ENCODE measurements around the gene PDHX.
A peak's percentile ranks its signal among the peaks of the same experiment; 100 is the strongest.

The PDHX gene

DNA sequence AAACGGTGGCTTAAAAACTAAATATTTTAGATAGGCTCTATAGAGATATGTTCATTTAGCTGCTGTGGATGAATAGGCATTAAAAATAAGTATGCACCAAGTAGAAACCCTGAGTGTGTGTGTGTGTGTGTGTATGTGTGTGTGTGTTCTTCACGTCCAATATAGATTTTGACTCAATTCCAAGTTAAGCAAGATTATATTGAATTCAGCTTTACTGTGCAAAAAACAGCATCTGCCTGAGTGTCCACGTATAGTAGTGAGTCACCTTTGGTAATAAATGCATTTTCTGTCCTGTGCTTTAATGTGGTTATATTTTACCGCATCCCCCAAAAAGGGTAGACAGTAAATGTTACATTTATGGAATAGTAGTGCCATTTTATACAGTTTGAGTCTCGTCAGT lies 71.2 kb downstream of the PDHX start:
- H3K36me3 ChIP-seq (ENCODE audit: low read depth) = peaks cover 42% of the 10 kb centered on the region
- no peak overlapping the region for H3K27ac ChIP-seq (ENCODE audit: poor library complexity, severe bottlenecking)
- no peaks in the 10 kb centered on the region for H3K9me3 ChIP-seq (ENCODE audit: severe bottlenecking)
- ATAC-seq (ENCODE audit: low read depth) (no peak), DNase-seq (ENCODE audit: low spot score) (no peak)
- no peaks in the 10 kb centered on the region for H3K27me3 ChIP-seq (ENCODE audit: insufficient read depth, poor library complexity, severe bottlenecking)
- no peaks in the 10 kb centered on the region for H3K4me1 ChIP-seq (ENCODE audit: insufficient read depth, poor library complexity, severe bottlenecking)
- TF ChIP-seq, protein P1, sequence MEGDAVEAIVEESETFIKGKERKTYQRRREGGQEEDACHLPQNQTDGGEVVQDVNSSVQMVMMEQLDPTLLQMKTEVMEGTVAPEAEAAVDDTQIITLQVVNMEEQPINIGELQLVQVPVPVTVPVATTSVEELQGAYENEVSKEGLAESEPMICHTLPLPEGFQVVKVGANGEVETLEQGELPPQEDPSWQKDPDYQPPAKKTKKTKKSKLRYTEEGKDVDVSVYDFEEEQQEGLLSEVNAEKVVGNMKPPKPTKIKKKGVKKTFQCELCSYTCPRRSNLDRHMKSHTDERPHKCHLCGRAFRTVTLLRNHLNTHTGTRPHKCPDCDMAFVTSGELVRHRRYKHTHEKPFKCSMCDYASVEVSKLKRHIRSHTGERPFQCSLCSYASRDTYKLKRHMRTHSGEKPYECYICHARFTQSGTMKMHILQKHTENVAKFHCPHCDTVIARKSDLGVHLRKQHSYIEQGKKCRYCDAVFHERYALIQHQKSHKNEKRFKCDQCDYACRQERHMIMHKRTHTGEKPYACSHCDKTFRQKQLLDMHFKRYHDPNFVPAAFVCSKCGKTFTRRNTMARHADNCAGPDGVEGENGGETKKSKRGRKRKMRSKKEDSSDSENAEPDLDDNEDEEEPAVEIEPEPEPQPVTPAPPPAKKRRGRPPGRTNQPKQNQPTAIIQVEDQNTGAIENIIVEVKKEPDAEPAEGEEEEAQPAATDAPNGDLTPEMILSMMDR (IDR thresholded peaks at IDR 0.05; ENCODE audit: poor library complexity, severe bottlenecking) = no peak
- no peak overlapping the region for H3K4me3 ChIP-seq (ENCODE audit: severe bottlenecking)

DNA sequence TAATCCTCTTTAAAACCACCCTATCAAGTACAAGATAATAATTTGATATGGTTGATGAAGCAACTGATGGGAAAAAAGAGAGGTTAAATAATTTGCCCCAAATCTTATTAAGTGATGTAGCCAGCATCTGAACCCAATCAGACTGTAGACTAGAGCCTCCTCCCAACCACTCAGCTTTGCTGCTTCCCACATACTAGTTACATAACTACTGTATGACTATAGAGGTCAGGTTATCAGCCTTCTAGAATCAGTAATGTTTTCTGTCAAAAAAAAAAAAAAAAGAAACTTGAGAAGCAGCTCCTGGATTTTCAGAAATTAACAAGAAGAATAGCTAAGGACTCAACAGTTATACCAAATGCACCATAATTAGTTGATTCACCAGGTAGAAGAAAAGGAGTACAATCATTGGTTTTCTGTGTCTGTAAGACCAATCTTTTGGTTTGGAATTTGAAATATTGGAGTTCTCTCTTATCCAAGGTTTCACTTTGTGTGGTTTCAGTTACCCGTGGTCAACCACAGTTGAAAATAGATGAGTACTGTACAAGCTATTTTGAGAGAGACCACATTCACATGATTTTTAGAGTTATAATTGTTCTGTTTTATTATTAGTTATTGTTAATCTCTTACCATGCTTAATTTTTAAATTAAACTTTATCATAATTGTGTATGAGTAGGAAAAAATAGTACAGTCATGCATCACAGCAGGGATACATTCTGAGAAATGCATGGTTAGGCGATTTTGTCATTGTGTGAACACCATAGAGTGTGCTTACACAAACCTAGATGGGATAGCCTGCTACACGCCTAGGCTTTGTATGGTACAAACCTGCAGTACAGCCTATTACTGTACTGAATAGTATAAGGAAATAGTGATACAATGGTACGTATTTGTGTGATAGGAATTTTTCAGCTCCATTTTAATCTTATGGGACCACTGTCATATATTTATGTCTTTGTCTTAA lies 72.2 kb downstream of the PDHX start:
- Histone ChIP-seq H3K4me3 (ENCODE audit: severe bottlenecking) (no peak overlapping the region), H3K27ac (ENCODE audit: poor library complexity, severe bottlenecking) (no peak overlapping the region), H3K27me3 (ENCODE audit: insufficient read depth, poor library complexity, severe bottlenecking) (no peaks in the 10 kb centered on the region), H3K4me1 (ENCODE audit: insufficient read depth, poor library complexity, severe bottlenecking) (no peaks in the 10 kb centered on the region), H3K9me3 (ENCODE audit: severe bottlenecking) (no peaks in the 10 kb centered on the region), H3K36me3 (ENCODE audit: low read depth) (peaks cover 50% of the 10 kb centered on the region)
- DNase-seq (ENCODE audit: low spot score) (no peak), ATAC-seq (ENCODE audit: low read depth) (no peak)
- TF ChIP-seq, protein P1 (IDR thresholded peaks at IDR 0.05; ENCODE audit: poor library complexity, severe bottlenecking) = no peak

DNA sequence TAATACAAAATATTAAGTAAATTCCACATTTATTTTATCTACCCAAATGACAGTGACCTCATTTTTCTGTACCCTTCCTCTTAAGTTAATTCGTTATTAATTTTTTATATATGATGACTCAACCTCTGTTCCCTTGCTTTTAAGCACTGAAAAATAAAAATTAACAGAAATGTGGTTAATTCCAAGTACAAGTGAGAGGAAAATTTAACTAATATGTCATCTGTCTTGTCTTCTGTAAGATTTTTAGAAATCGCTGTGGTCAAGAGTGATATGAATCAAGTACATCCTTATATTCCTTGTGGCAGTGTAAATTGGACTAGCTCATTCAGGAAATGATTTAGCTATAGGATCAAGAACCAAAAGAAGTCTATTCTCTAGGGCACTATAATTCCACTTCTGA lies 74.5 kb downstream of the PDHX start:
- Histone ChIP-seq H3K27ac (ENCODE audit: poor library complexity, severe bottlenecking) (no peak overlapping the region), H3K27me3 (ENCODE audit: insufficient read depth, poor library complexity, severe bottlenecking) (no peaks in the 10 kb centered on the region), H3K9me3 (ENCODE audit: severe bottlenecking) (no peaks in the 10 kb centered on the region), H3K36me3 (ENCODE audit: low read depth) (peaks cover 35% of the 10 kb centered on the region), H3K4me3 (ENCODE audit: severe bottlenecking) (no peak overlapping the region), H3K4me1 (ENCODE audit: insufficient read depth, poor library complexity, severe bottlenecking) (no peaks in the 10 kb centered on the region)
- ATAC-seq (ENCODE audit: low read depth) (no peak), DNase-seq (ENCODE audit: low spot score) (no peak)
- TF ChIP-seq, protein P1 (IDR thresholded peaks at IDR 0.05; ENCODE audit: poor library complexity, severe bottlenecking) = no peak

DNA sequence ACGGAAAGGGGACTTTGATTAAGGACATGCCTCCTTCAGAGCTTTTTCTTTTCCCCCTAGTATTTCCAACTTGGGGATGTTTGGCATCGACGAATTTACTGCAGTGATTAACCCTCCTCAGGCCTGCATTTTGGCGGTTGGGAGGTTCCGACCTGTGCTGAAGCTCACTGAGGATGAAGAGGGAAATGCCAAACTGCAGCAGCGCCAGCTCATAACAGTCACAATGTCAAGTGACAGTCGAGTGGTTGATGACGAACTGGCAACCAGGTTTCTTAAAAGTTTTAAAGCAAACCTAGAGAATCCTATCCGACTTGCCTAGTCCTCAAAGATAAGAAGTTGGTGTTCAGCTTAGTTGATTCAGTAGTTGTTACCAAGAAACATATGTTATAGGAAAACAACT lies 78.4 kb downstream of the PDHX start:
- Histone ChIP-seq H3K4me1 (ENCODE audit: insufficient read depth, poor library complexity, severe bottlenecking) (peaks cover 13% of the 10 kb centered on the region), H3K36me3 (ENCODE audit: low read depth) (peaks cover 32% of the 10 kb centered on the region), H3K27ac (ENCODE audit: poor library complexity, severe bottlenecking) (no peak overlapping the region), H3K4me3 (ENCODE audit: severe bottlenecking) (no peak overlapping the region), H3K27me3 (ENCODE audit: insufficient read depth, poor library complexity, severe bottlenecking) (no peaks in the 10 kb centered on the region), H3K9me3 (ENCODE audit: severe bottlenecking) (no peaks in the 10 kb centered on the region)
- ATAC-seq (ENCODE audit: low read depth) = no peak
- DNase-seq (ENCODE audit: low spot score) = no peak
- TF ChIP-seq, protein P1 (IDR thresholded peaks at IDR 0.05; ENCODE audit: poor library complexity, severe bottlenecking) = no peak

DNA sequence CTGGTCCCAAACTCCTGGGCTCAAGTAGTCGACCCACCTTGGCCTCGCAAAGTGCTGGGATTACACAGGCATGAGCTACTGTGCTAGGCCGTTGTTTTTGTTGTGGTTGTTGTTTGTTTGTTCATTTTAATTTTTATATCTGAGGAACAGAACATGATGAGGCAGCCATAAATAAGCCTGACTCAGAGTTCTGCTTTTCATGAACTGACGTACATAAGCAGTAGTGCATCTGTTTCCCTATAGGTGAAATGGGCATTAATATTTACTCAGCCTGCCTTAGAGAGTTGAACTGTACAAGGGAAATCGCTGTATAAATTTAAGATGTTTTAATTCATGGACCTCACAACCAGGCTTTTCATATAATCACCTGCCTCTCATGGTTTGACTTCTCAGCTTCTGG lies 80.5 kb downstream of the PDHX start:
- TF ChIP-seq, protein P1 (IDR thresholded peaks at IDR 0.05; ENCODE audit: poor library complexity, severe bottlenecking) = no peak
- Histone ChIP-seq H3K36me3 (ENCODE audit: low read depth) (peaks cover 25% of the 10 kb centered on the region), H3K27me3 (ENCODE audit: insufficient read depth, poor library complexity, severe bottlenecking) (no peaks in the 10 kb centered on the region), H3K4me3 (ENCODE audit: severe bottlenecking) (no peak overlapping the region), H3K9me3 (ENCODE audit: severe bottlenecking) (no peaks in the 10 kb centered on the region), H3K27ac (ENCODE audit: poor library complexity, severe bottlenecking) (peak overlapping the region; percentile 37), H3K4me1 (ENCODE audit: insufficient read depth, poor library complexity, severe bottlenecking) (peaks cover 13% of the 10 kb centered on the region)
- DNase-seq (ENCODE audit: low spot score) = no peak
- ATAC-seq (ENCODE audit: low read depth) = no peak

Measured in RWPE2 (cell line).